Measurements from ENCODE around the gene CLSTN3. TPM values are rescaled to one million over a fixed set of nuclear protein-coding genes. Genes with fewer than 3 reads are reported as not detected.

Gene CLSTN3
- total RNA-seq, 3 donors from 2014 or later, result 16.4 to 23.5 (median 18.6) TPM

- Histone ChIP-seq H3K9me3 (no peaks in the 10 kb centered on the region), H3K4me1 (ENCODE audit: low read depth) (peaks cover 8% of the 10 kb centered on the region), H3K4me3 (peak within 1 kb of the TSS; percentile 69), H3K36me3 (ENCODE audit: low read depth) (no peaks in the 10 kb centered on the region)
- TF ChIP-seq CTCF (IDR thresholded peaks at IDR 0.05), result no peak
- DNase-seq, result peak; percentile 92 to 94 (median 92)
- peak; percentile 96 for ATAC-seq
- intact Hi-C loops (cut with DNase I, micrococcal nuclease), result no loop called here
Measured at GRCh38 chr12:7189398-7190267, 59.5 kb downstream of the CLSTN3 start, which contains the start of gene PEX5. Gene PEX5 (plus strand): TSS chr12:7189686. CDS start chr12:7190378, 692 bp downstream.

GRCh38 chr12:7190268-7191055 lies 60.3 kb downstream of the CLSTN3 start:
- no peaks in the 10 kb centered on the region for H3K9me3 ChIP-seq
- intact Hi-C loops (cut with DNase I, micrococcal nuclease), result no loop called here
- peaks cover 8% of the 10 kb centered on the region for H3K4me1 ChIP-seq (ENCODE audit: low read depth)
- DNase-seq (peak; percentile 30 to 70 (median 57)), ATAC-seq (peak; percentile 5)
- H3K36me3 ChIP-seq (ENCODE audit: low read depth), result no peaks in the 10 kb centered on the region
- H3K4me3 ChIP-seq, result peak overlapping the region; percentile 69
- TF ChIP-seq CTCF (IDR thresholded peaks at IDR 0.05), result no peak

- ATAC-seq (no peak), DNase-seq (no peak)
- Histone ChIP-seq H3K9me3 (no peaks in the 10 kb centered on the region), H3K4me1 (ENCODE audit: low read depth) (peaks cover 4% of the 10 kb centered on the region), H3K36me3 (ENCODE audit: low read depth) (no peaks in the 10 kb centered on the region), H3K4me3 (no peak overlapping the region)
- no peak for TF ChIP-seq CTCF (IDR thresholded peaks at IDR 0.05)
- intact Hi-C loops (cut with DNase I, micrococcal nuclease), result no loop called here
Measured at GRCh38 chr12:7193674-7194073, 63.5 kb downstream of the CLSTN3 start.

- TF ChIP-seq CTCF (IDR thresholded peaks at IDR 0.05), result no peak
- intact Hi-C loops (cut with DNase I, micrococcal nuclease), result no loop called here
- H3K36me3 ChIP-seq (ENCODE audit: low read depth), result no peaks in the 10 kb centered on the region
- H3K4me3 ChIP-seq, result no peak overlapping the region
- ATAC-seq (peak; percentile 99), DNase-seq (peak in 1 of 3 donors; percentile 38)
- H3K9me3 ChIP-seq, result no peaks in the 10 kb centered on the region
- H3K4me1 ChIP-seq (ENCODE audit: low read depth), result peaks cover 2% of the 10 kb centered on the region
Measured at GRCh38 chr12:7197841-7198240, 67.7 kb downstream of the CLSTN3 start.

GRCh38 chr12:7203109-7203508 lies 72.9 kb downstream of the CLSTN3 start:
- ATAC-seq (no peak), DNase-seq (no peak)
- Histone ChIP-seq H3K9me3 (no peaks in the 10 kb centered on the region), H3K4me3 (no peak overlapping the region), H3K4me1 (ENCODE audit: low read depth) (no peaks in the 10 kb centered on the region), H3K36me3 (ENCODE audit: low read depth) (peaks cover 5% of the 10 kb centered on the region)
- intact Hi-C loops (cut with DNase I, micrococcal nuclease), result no loop called here
- no peak for TF ChIP-seq CTCF (IDR thresholded peaks at IDR 0.05)

Measured in mucosa of descending colon (tissue), 3 donors.